ENCODE results near the gene TEX48.

DNA sequence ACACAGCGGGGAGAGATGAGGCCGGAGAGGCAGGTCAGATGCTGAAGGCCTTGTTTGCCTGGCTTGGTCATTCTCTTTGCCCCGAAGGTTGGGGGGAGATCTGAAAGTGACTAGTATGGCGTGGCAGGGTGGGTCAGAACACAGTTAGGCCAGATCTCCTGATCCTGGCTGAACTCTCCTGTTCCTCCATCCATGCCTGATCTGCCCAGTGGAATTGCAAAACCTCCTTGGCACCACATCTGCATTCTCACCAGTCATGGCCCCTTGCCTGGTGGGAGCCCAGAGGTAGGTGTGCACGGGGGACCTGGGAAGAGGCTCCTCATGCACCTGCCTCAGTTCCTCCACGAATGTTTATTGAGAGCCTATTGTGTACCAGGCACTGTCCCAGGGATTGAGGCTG is 47.6 kb downstream of the TEX48 start:
- TF ChIP-seq, protein P1, sequence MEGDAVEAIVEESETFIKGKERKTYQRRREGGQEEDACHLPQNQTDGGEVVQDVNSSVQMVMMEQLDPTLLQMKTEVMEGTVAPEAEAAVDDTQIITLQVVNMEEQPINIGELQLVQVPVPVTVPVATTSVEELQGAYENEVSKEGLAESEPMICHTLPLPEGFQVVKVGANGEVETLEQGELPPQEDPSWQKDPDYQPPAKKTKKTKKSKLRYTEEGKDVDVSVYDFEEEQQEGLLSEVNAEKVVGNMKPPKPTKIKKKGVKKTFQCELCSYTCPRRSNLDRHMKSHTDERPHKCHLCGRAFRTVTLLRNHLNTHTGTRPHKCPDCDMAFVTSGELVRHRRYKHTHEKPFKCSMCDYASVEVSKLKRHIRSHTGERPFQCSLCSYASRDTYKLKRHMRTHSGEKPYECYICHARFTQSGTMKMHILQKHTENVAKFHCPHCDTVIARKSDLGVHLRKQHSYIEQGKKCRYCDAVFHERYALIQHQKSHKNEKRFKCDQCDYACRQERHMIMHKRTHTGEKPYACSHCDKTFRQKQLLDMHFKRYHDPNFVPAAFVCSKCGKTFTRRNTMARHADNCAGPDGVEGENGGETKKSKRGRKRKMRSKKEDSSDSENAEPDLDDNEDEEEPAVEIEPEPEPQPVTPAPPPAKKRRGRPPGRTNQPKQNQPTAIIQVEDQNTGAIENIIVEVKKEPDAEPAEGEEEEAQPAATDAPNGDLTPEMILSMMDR (IDR thresholded peaks at IDR 0.05) = no peak
- TF ChIP-seq POLR2A (IDR thresholded peaks at IDR 0.05) = no peak
- no peak for TF ChIP-seq POLR2AphosphoS5 (IDR thresholded peaks at IDR 0.05)
- TF ChIP-seq EP300 (IDR thresholded peaks at IDR 0.05; ENCODE audit: low read depth) = no peak

All from transverse colon (tissue), 4 donors.